ENCODE data around the gene PIEZO1.

DNA sequence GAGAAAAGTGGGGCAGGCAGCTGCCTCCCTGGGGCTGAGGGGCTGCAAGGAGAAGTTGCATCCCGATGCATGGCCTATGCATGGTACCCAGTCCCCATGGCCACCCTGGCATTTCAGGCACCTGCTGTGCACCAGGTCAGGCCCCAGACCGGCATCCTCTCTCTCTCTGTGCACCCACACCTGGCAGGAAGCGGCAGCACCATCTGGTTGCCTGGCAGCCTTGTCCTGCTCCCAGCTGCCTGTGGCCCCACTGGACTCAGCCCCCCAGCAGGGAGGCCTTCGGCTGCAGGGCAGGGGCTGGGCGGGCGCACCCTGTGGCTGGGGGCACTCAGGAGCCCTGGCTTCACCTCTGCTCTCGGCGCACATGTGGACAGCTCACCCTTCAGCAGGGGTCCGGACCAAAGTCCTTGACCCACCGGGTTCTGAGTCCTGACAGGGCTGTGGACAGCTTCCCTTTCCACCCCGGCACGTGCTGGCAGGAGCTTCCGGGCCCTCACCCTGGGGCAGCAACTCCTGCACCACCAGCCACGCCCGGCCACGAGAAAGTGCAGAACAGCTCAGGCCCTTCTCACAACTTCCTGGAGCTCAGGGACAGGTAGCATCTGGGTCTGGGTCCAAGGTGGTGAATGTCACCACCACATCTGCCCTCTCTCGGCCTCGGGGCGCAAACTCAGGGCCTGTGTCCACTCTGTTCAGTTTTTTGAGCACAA lies 42.0 kb downstream of the PIEZO1 start:
- TF ChIP-seq, protein P1, sequence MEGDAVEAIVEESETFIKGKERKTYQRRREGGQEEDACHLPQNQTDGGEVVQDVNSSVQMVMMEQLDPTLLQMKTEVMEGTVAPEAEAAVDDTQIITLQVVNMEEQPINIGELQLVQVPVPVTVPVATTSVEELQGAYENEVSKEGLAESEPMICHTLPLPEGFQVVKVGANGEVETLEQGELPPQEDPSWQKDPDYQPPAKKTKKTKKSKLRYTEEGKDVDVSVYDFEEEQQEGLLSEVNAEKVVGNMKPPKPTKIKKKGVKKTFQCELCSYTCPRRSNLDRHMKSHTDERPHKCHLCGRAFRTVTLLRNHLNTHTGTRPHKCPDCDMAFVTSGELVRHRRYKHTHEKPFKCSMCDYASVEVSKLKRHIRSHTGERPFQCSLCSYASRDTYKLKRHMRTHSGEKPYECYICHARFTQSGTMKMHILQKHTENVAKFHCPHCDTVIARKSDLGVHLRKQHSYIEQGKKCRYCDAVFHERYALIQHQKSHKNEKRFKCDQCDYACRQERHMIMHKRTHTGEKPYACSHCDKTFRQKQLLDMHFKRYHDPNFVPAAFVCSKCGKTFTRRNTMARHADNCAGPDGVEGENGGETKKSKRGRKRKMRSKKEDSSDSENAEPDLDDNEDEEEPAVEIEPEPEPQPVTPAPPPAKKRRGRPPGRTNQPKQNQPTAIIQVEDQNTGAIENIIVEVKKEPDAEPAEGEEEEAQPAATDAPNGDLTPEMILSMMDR (IDR thresholded peaks at IDR 0.05; ENCODE audit: low read depth, low read length): no peak
- no peak for TF ChIP-seq POLR2A (IDR thresholded peaks at IDR 0.05; ENCODE audit: extremely low read depth, insufficient read length)
- TF ChIP-seq, protein P2, sequence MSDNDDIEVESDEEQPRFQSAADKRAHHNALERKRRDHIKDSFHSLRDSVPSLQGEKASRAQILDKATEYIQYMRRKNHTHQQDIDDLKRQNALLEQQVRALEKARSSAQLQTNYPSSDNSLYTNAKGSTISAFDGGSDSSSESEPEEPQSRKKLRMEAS (IDR thresholded peaks at IDR 0.05; ENCODE audit: low read depth, low read length): no peak
